H1 (cell line): Measurements from ENCODE around the gene PDP2. TPM values are rescaled to one million over a fixed set of nuclear protein-coding genes. Genes with fewer than 3 reads are reported as not detected.

Source experiments
- CHD1 ChIP-seq: IDR thresholded peaks from 2 replicates; pipeline ENCODE4 v1.6.1; 2012; ENCODE audit warnings: low read depth, low read length, improper control_type of control experiment
- NRF1 ChIP-seq: IDR thresholded peaks from 2 replicates; pipeline ENCODE4 v1.6.1; 2011; ENCODE audit warnings: mild to moderate bottlenecking, low read depth, low read length, improper control_type of control experiment
- RXRA ChIP-seq: IDR thresholded peaks from 2 replicates; pipeline ENCODE4 v1.6.1; 2011; ENCODE audit warnings: low read depth, mild to moderate bottlenecking, low read length, moderate library complexity; ENCODE audit not compliant: insufficient read depth
- TCF12 ChIP-seq: IDR thresholded peaks from 2 replicates; pipeline ENCODE4 v1.6.1; 2011; ENCODE audit warnings: low read depth, mild to moderate bottlenecking, low read length
- polyA plus RNA-seq, 7 experiments: library from polyadenylated mRNA; depleted of rRNA in 3 of 7; stranded (reverse) in 5 of 7; unstranded in 2 of 7; fragments of >200 nt in 5 of 7; fragments of 200-250 nt in 2 of 7; gene quantifications; 1 replicate in 5 of 7; 2 replicates in 1 of 7; 4 replicates in 1 of 7; pipeline versions ENCODE4 v1.2.1 to v1.2.3, GENCODE V29; 2011 to 2013; ENCODE audit warnings: missing spikeins in 2 of 7, mixed read lengths in 2 of 7
- total RNA-seq: library from RNA; stranded (reverse); fragmentation: NEBNext Ultra II Directional; extraction: Animal tissue kit (Norgen Biotek cat#: 25700); gene quantifications from 2 replicates; pipeline ENCODE4 v1.2.1, GENCODE V29; 2021

PDP2 gene
- total and polyA plus RNA-seq, 2 of the 8 experiments (the other 6 are each of a cell fraction or from before 2014, with no cell fraction given): 11.7 to 36.5 TPM

GRCh38 chr16:66832190-66832589 is 48.1 kb upstream of the PDP2 start (continued):
- no peak for TF ChIP-seq RXRA
- TF ChIP-seq CHD1: no peak
- TF ChIP-seq NRF1: no peak
- TF ChIP-seq TCF12: no peak
